DMS153 treated with DMSO at 0.1 percent for 48 hours (cell line): ENCODE data around the gene ZNF575.
"Not testable (repeated sequence)": the region's sequence is repeated elsewhere in the genome, so short reads cannot be mapped to it uniquely, and the experiment has no call there.

Source experiments
- DNase-seq: peaks from one replicate; lab custom pipeline; 2025; ENCODE audit not compliant: unreplicated experiment; lab: John Stamatoyannopoulos, UW

ZNF575 gene

GRCh38 chr19:43507880-43508279, 25.1 kb upstream of the ZNF575 start:
- DNase-seq = no peak

DNA sequence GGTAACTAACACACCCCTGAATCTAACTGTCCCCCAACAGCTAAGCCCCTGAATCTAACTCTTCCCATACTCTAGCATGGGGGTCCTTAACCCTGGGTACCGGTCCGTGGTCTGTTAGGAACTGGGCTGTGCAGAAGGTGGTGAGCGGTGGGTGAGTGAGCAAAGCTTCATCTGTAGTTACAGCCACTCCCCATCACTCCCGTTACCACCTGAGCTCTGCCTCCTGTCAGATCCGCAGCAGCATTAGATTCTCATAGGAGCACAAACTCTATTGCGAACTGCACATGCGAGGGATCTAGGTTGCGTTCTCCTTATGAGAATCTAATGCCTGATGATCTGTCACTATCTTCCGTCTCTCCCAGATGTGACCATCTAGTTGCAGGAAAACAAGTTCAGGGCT, 22.3 kb upstream of the ZNF575 start:
- no peak for DNase-seq

DNA sequence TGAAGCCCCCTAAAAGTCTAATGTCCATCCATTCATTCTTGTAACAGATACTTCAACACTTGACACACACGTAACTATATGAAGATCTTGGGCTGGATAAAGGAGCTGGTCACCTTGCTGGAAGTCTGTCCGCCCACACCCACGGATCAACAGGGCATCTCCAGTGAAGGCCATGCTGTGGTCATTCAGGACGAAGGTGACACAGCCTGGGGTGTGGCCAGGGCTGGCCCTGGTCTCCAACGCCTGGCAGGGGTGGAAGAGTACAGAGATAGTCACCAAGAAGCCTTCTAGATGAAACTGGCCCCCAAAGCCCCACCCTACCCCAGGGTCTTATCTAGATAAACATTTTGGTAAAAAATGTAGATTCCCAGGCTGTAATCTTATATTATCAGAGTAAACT, 21.7 kb upstream of the ZNF575 start:
- no peak for DNase-seq

DNA sequence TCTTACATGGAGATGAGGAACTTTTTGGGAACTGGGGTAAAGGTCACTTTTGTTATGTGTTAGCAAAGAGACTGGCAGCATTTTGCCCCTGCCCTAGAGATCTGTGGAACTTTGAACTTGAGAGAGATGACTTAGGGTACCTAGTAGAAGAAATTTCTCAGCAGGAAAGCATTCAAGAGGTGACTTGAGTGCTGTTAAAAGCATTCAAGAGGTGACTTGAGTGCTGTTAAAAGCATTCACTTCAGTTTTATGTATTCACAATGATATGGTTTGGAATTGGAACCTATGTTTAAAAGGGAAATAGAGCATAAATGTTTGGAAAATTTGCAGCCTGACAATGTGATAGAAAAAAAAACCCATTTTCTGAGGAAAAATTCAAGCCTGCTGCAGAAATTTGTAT, 20.6 kb upstream of the ZNF575 start:
- DNase-seq = not testable (repeated sequence)

- no peak for DNase-seq
Measured at GRCh38 chr19:43518051-43518450, 14.9 kb upstream of the ZNF575 start.

DNA sequence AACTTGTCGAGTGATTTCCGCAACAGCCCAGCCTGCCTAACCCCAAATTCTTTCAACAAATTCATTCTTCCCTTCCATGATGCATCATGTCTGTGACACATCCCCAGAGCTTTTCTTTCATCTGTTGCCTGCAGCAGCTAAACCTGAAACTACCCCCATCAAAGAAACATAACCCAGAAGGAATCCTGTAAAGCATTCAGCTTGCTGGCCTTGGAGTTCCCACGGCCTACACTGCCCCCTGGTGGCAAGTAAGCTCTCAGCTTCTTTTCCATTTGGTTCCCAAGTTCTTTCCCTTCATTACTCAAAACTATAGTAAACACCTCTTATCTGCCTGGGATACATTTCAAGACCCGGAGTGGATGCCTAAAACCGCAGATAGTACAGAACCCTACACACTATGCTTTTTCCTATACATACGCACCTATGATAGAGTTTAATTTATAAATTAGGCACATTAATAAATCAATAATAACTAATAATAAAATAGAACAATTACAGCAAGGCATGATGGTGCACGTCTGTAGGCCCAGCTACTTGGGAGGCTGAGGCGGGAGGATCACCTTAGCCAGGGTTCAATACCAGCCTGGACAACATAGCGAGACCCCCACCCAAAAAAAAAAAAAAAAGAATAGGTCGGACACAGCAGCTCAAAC, 13.4 kb upstream of the ZNF575 start:
- peak; percentile 69 for DNase-seq

DNA sequence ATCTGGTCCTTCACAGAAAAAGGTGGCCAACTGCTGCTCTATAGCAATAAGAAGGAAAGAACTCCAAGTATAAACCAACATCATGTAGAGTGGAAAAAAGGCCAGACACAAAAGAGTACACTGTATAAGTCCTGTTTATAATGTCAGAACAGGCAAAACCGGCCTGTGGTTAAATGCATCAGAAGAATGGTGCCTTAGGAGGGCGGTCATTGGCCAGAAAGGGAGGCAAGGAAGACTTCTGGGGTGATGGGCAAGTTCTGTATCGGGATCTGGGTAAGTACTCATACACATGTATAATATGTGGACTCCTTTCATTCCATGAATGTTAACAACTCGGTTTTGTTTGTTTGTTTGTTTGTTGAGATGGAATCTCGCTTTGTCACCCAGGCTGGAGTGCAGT, 10.1 kb upstream of the ZNF575 start:
- DNase-seq = no peak

- DNase-seq = not testable (repeated sequence)
Measured at GRCh38 chr19:43523696-43524095, 9.3 kb upstream of the ZNF575 start.

GRCh38 chr19:43524922-43525835, 7.8 kb upstream of the ZNF575 start:
- DNase-seq = peak; percentile 13

DNA sequence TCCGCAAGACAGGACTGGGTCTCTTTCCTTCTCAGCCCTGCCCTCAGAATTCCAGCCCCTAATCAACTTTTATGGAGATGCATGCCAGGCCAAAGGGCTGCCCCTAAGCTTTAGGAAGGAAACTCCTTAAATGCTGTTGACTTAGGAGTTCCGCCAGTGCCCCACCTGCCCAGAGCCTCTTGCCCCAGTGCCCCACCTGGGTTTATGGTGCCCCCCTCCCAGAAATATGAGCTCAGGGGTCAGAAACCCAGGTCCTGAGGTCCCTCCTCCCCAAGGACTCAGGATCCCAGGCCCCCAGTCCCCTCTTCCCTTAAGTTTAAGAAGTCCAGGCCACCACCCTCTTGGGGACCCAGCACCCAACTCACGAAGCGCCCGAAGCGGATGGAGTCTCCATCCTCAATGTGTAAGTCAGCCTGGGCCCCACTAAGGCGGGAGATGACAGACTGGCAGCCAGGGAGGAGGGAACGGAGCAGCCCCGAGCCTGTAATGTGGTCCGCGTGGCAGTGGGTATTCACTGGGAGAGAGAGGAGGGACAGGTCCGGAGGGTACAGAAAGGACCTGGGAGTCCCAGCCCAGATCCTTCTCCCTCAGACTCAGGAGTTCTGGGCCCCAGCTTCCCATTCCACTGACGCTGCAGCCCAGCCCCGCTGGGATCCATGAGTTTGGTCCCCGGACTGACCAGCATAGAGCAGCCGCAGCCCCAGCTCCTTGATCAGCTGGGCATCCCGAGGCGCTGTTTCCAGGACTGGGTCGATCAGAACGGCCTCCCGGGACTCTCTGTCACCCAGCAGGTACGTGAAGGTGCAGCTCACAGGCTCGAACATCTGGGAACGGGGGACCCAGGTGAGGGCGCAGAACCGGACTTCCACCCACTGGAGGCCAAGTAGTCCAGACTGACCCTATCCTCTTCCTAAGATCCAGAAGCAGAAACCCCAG, 6.9 kb upstream of the ZNF575 start:
- DNase-seq = no peak

- DNase-seq = peak; percentile 12
Measured at GRCh38 chr19:43526884-43527859, 5.8 kb upstream of the ZNF575 start, which contains the start of gene ETHE1. ETHE1 (minus strand) TSS chr19:43527201; CDS start chr19:43527177, 24 bp downstream.

GRCh38 chr19:43527860-43528622, 4.9 kb upstream of the ZNF575 start:
- peak; percentile 80 for DNase-seq

- DNase-seq = no peak
Measured at GRCh38 chr19:43532571-43532961, 422 bp upstream of the ZNF575 start.

- DNase-seq = peak; percentile 95
Measured at GRCh38 chr19:43533546-43534304, 737 bp downstream of the ZNF575 start.

DNA sequence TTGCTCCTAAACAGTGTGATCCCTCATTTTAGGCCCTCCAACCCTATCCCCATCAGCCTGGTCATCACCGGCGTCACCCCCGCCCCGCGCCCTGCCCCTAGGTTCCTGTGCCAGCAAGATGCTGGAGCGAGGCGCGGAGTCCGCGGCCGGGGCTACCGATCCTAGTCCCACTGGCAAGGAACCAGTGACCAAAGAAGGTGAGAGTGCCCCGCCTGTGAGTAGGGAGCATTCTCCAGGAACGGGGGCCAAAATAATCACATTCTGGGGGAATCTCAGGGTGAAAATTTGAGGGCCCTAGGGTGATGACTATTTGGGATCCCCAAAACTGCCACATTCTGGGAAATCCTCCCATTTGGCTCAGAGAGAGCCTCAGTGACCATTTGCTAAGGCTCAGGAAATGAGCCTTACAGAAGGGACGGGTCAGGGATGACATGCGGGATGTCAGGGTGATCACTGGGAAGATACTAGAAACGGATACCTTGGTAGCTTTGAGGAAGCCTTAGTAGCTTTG, 1.4 kb downstream of the ZNF575 start:
- no peak for DNase-seq

GRCh38 chr19:43534816-43535761, 2.1 kb downstream of the ZNF575 start:
- no peak for DNase-seq

DNA sequence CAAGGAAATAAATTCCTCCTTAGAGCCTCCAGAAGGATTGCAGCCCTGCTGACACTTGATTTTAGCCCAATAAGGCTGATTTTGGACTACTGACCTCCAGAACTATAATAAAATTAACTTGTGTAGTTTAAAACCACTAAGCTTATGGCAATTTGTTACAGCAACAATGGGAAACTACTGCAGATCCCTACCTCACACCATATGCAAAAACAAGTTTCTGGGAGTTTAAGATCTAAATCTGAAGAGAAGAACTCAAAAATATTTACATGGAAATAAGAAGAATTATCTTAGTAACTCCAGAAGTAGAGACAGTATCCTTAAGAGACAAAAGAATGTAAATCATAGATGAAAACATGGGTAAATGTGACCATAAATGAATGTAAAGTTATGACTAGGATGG, 5.9 kb downstream of the ZNF575 start:
- DNase-seq = no peak
